Stomach (tissue), 9 donors: ENCODE results near the gene HTR3C. TPM values are rescaled to one million over a fixed set of nuclear protein-coding genes. Genes with fewer than 3 reads are reported as not detected.
"Not testable (repeated sequence)": the region's sequence is repeated elsewhere in the genome, so short reads cannot be mapped to it uniquely, and the experiment has no call there.

Source experiments
- DNase-seq, 2 donors: peaks; one replicate each; pipeline versions ENCODE4 v3.0.0 to v3.0.0-alpha.2; 2013 to 2019
- H3K27ac ChIP-seq, 5 donors: fragments of 200-600 bp in 4 of 5; sonication (generic) in 4 of 5; one replicate each; pipeline ENCODE4 v1.5.1; 2013 to 2019; ENCODE audit warnings: mild to moderate bottlenecking in 1 of 5, moderate library complexity in 1 of 5
- H3K27me3 ChIP-seq, 3 donors: fragments of 200-600 bp; sonication (generic); one replicate each; pipeline ENCODE4 v1.5.1; 2017 to 2019; ENCODE audit warnings: mixed run types in 1 of 3
- H3K36me3 ChIP-seq, 4 donors: fragments of 200-600 bp; sonication (generic); 1 replicate in 3 of 4; 2 replicates in 1 of 4; pipeline ENCODE4 v1.5.1; 2016 to 2019
- H3K4me1 ChIP-seq, 4 donors: fragments of 200-600 bp; sonication (generic); one replicate each; pipeline ENCODE4 v1.5.1; 2016 to 2019
- H3K4me3 ChIP-seq, 4 donors: fragments of 200-600 bp; sonication (generic) in 3 of 4; one replicate each; pipeline ENCODE4 v1.5.1; 2016 to 2019; ENCODE audit warnings: mild to moderate bottlenecking in 1 of 4
- H3K9me3 ChIP-seq, 4 donors: fragments of 200-600 bp; sonication (generic); one replicate each; pipeline ENCODE4 v1.5.1; 2016 to 2019
- CTCF ChIP-seq, 7 experiments: fragments of 450-650 bp in 4 of 7; fragments of 200-600 bp in 3 of 7; sonication (generic) in 3 of 7; IDR thresholded peaks; one replicate each; pipeline ENCODE4 v1.5.1; 2016 to 2019; ENCODE audit warnings: antibody characterized with exemption in 7 of 7, control low read depth in 2 of 7, mild to moderate bottlenecking in 1 of 7
- EP300 ChIP-seq: sonication (generic); formaldehyde crosslinking; IDR thresholded peaks from one replicate; pipeline ENCODE4 v1.6.1; 2017; ENCODE audit warnings: antibody characterized with exemption
- POLR2A ChIP-seq, 4 donors: fragments of 450-650 bp; IDR thresholded peaks; one replicate each; pipeline ENCODE4 v1.6.1; 2016; ENCODE audit warnings: antibody characterized with exemption in 4 of 4, control low read depth in 2 of 4, mild to moderate bottlenecking in 1 of 4, moderate library complexity in 1 of 4
- POLR2AphosphoS5 ChIP-seq, 3 donors: sonication (generic); formaldehyde crosslinking; IDR thresholded peaks; one replicate each; pipeline ENCODE4 v1.6.1; 2016; ENCODE audit warnings: antibody characterized with exemption in 3 of 3
- WGBS, 5 donors: extraction: QIAGEN DNeasy Blood & Tissue Kit in 3 of 5; methylation state at CpG; one replicate each; pipeline versions ENCODE4 v1.1.5 to v1.1.7; 2013 to 2018; 5-methylcytosine and 5-hydroxymethylcytosine counted together
- intact Hi-C: fragments of 100-400 bp; cut with DNase I; formaldehyde crosslinking; loops from one replicate; pipeline ENCODE4 v1.15.1; 2023; ENCODE audit warnings: low total_unique reads
- polyA plus RNA-seq, 3 donors: library from polyadenylated mRNA; stranded (reverse); fragments of 200-250 nt; gene quantifications; one replicate each; pipeline ENCODE4 v1.2.3, GENCODE V29; 2013
- total RNA-seq, 5 donors: library from RNA; depleted of rRNA; stranded (reverse); fragments of >200 nt; gene quantifications; one replicate each; pipeline versions ENCODE4 v1.1.0 to v1.2.3, GENCODE V29; 2014 to 2016
- donor health status: healthy with polysubstance abuse.
- donor health status: Bipolar disorder and iron deficiency.
- donor health status: healthy.

HTR3C gene
- total and polyA plus RNA-seq, 8 donors: not detected

DNA sequence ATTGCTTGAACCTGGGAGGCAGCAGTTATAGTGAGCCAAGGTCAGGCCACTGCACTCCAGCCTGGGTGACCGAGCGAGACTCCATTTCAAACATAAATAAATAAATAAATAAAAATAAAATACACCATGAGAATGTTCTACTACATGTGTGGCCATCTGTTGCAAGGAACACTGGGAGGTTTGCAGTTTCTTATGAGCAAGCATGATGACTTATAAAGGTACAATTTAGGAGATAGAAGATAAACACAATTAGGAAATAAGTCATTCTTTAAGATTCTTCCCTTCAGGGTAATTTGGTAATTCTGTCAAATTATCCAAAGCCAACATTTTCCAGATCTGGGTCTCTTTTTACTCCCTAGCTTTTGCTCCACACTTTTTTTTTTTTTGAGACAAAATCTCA is 13.4 kb downstream of the HTR3C start:
- WGBS, 5 donors: 60 to 91% (median 83%) methylated on average over 2 of the region's 2 CpGs

GRCh38 chr3:184067573-184068055 is 14.8 kb downstream of the HTR3C start:
- Histone ChIP-seq H3K27me3 (no peaks in the 10 kb centered on the region), H3K9me3 (no peaks in the 10 kb centered on the region), H3K4me1 (no peaks in the 10 kb centered on the region), H3K36me3 (no peaks in the 10 kb centered on the region), H3K4me3 (no peak overlapping the region), H3K27ac (no peak overlapping the region)
- TF ChIP-seq CTCF (IDR thresholded peaks at IDR 0.05): no peak
- no peak for TF ChIP-seq EP300
- intact Hi-C loops: no loop called here
- 67 to 76% (median 72%) methylated on average over 6 of the region's 6 CpGs for WGBS, 5 donors
- DNase-seq: no peak

More for the DNA sequence above, 13.4 kb downstream of the HTR3C start:
- DNase-seq: no peak
- Histone ChIP-seq H3K4me1 (no peaks in the 10 kb centered on the region), H3K9me3 (no peaks in the 10 kb centered on the region), H3K4me3 (no peak overlapping the region), H3K27me3 (no peaks in the 10 kb centered on the region), H3K27ac (no peak overlapping the region), H3K36me3 (no peaks in the 10 kb centered on the region)
- TF ChIP-seq CTCF (IDR thresholded peaks at IDR 0.05): no peak
- no peak for TF ChIP-seq EP300
- no peak for TF ChIP-seq POLR2A (IDR thresholded peaks at IDR 0.05)
- no peak for TF ChIP-seq POLR2AphosphoS5 (IDR thresholded peaks at IDR 0.05)
- intact Hi-C loops: no loop called here

GRCh38 chr3:184068344-184068743 is 15.5 kb downstream of the HTR3C start:
- 87 to 96% (median 93%) methylated on average over 4 to 5 of the region's 5 CpGs for WGBS, 5 donors
- Histone ChIP-seq H3K9me3 (no peaks in the 10 kb centered on the region), H3K4me3 (no peak overlapping the region), H3K36me3 (no peaks in the 10 kb centered on the region), H3K4me1 (no peaks in the 10 kb centered on the region), H3K27ac (no peak overlapping the region), H3K27me3 (no peaks in the 10 kb centered on the region)
- TF ChIP-seq POLR2A (IDR thresholded peaks at IDR 0.05) (no peak), EP300 (no peak), CTCF (IDR thresholded peaks at IDR 0.05) (no peak), POLR2AphosphoS5 (IDR thresholded peaks at IDR 0.05) (no peak)
- intact Hi-C loops: no loop called here
- no peak for DNase-seq

DNA sequence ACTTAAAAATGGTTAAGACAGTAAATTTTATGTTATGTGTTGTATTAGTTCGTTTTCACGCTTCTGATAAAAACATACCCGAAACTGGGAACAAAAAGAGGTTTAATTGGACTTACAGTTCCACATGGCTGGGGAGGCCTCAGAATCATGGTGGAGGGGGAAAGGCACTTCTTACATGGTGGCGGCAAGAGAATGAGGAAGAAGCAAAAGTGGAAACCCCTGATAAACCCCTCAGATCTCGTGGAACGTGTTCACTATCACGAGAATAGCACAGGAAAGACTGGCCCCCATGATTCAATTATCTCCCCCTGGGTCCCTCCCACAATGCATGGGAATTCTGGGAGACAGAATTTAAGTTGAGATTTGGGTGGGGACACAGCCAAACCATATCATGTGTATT is 18.3 kb downstream of the HTR3C start:
- H3K9me3 ChIP-seq, intact Hi-C loops, H3K27me3 ChIP-seq, H3K4me1 ChIP-seq, H3K27ac ChIP-seq, H3K36me3 ChIP-seq, H3K4me3 ChIP-seq, DNase-seq: not testable (repeated sequence)
- WGBS, 5 donors: 93 to 96% (median 93%) methylated on average over 7 of the region's 7 CpGs

DNA sequence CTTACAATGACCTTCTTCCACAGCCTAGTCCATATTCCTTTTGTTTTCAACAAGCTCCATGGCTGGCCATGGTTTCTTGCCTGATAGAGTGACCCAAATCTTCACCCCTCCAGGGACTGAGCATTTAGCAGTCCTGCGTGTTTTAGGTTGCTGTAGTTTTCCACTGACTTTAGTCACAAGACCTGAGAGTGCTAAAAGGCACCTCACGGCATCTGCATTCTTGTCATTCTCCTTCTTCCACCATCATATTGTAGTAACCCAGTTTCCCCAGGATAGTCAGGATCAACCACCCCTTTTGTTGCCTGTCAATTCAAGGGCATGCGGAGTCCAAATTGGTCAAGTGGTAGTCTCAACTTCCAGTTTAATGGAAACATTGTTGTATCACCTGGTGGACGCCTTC is 20.8 kb downstream of the HTR3C start:
- no peak overlapping the region for H3K4me3 ChIP-seq
- H3K27me3 ChIP-seq: no peaks in the 10 kb centered on the region
- H3K9me3 ChIP-seq: no peaks in the 10 kb centered on the region
- DNase-seq: no peak
- no peaks in the 10 kb centered on the region for H3K4me1 ChIP-seq
- WGBS, 5 donors: 80 to 89% (median 84%) methylated on average over 4 of the region's 4 CpGs
- no peak overlapping the region for H3K27ac ChIP-seq
- H3K36me3 ChIP-seq: no peaks in the 10 kb centered on the region
- TF ChIP-seq POLR2AphosphoS5 (IDR thresholded peaks at IDR 0.05) (no peak), EP300 (no peak), CTCF (IDR thresholded peaks at IDR 0.05) (no peak), POLR2A (IDR thresholded peaks at IDR 0.05) (no peak)
- intact Hi-C loops: no loop called here
